Activated CD4-positive, CD25-positive, alpha-beta regulatory T cell (primary cell): ENCODE results near the gene NCCRP1.

Source experiments
- DNase-seq, 4 experiments: peaks; one replicate each; lab custom pipeline; 2025; lab: John Stamatoyannopoulos, UW

NCCRP1 gene

GRCh38 chr19:39246951-39247669 lies 50.3 kb downstream of the NCCRP1 start:
- peak in 1 of 4 experiments; percentile 26 for DNase-seq

DNA sequence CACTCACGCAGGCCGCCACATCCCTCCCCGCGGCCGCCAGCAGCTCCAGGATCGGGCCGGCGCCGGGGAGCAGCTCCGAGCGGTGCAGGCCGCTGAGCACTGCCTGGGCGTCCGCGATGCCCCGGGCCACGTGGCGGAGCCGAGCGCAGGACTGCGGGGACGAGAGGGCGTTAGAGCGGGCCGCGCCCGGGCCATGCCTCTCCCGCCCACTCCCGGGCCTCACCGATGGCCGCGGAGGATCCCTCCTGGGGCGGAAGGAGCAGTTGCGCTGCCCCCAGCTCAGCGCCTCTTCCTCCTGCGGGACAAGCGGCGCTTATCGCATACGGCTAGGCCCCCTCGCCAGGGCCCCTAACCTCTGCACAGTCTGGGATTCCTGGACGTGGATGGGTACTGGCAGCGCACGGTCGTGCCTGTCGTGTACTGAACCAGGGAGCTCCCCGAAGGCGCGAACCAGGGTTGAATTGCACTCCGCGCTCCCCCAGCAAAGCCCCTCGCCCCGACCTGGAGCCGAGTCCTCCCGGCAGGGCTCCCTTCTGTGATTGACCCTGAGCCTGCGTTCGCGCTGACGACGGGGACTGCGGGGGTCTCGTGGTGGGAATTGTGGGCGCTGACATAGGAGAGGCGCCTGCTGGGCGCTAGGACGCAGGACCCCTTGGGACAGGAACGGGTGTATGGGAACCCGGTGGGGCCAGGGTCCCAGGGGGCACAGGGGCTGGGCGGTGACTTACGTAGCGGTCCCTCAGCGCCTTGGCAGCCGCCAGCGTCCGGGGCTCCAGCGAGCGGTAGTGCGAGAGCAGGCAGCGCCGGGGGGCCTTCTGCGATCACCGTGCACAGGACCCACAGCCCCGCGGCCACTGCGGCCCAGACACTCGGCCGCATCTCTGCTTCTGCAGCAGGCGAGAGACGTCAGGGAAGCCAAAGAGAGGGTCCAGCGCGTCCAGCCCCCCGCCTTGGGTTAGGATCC lies 51.2 kb downstream of the NCCRP1 start:
- DNase-seq, result no peak

- no peak for DNase-seq
Observed at GRCh38 chr19:39248806-39249205, 52.0 kb downstream of the NCCRP1 start, which contains the start of gene IFNL4. Gene IFNL4 (minus strand): TSS chr19:39248856.

DNA sequence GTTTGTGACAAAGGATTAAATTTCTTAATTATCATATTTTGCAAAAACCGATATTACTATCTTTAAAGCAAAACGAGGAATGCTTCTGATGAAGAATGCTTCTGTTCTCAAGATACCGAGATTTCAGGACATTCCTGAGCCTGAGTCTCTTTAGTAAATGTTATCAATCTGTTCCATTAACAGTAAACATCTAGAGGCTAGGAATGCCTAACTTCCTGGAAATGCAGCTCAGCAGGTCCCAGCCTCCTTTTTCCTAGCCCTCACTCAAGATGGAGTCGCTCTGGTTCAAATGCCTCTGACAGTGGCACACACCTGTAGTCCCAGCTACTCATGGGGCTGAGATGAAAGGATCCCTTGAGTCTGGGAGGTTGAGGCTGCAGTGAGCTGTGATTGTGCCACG lies 54.3 kb downstream of the NCCRP1 start:
- DNase-seq, result no peak
